ENCODE data around the gene PCDHA8.
"Not testable (repeated sequence)": the region's sequence is repeated elsewhere in the genome, so short reads cannot be mapped to it uniquely, and the experiment has no call there.

The PCDHA8 gene

GRCh38 chr5:140840978-140841962, at the start of gene PCDHA8:
Gene PCDHA8, plus strand, starts transcription at chr5:140841187. Its CDS starts 135 bp downstream, at chr5:140841322.
- DNase-seq, result peak; percentile 23

GRCh38 chr5:140794595-140795258, 46.3 kb upstream of the PCDHA8 start, which contains the start of gene PCDHA2:
Gene PCDHA2, plus strand, starts transcription at chr5:140794852.
- no peak for DNase-seq

- DNase-seq, result no peak
Measured at GRCh38 chr5:140795259-140795641, 45.7 kb upstream of the PCDHA8 start.

GRCh38 chr5:140796072-140796717, 44.8 kb upstream of the PCDHA8 start:
- not testable (repeated sequence) for DNase-seq

GRCh38 chr5:140796718-140797095, 44.3 kb upstream of the PCDHA8 start:
- DNase-seq, result no peak

- DNase-seq, result no peak
Measured at GRCh38 chr5:140800816-140801493, 40.0 kb upstream of the PCDHA8 start, which contains the start of gene PCDHA3. Gene PCDHA3, plus strand, starts transcription at chr5:140801057.

- no peak for DNase-seq
Measured at GRCh38 chr5:140801494-140801841, 39.5 kb upstream of the PCDHA8 start.

GRCh38 chr5:140802381-140802780, 38.6 kb upstream of the PCDHA8 start:
- not testable (repeated sequence) for DNase-seq

- DNase-seq, result no peak
Measured at GRCh38 chr5:140802781-140803271, 38.2 kb upstream of the PCDHA8 start.

GRCh38 chr5:140806834-140807775, 33.9 kb upstream of the PCDHA8 start, which contains the start of gene PCDHA4:
Gene PCDHA4, plus strand, starts transcription at chr5:140807068.
- no peak for DNase-seq

- DNase-seq, result not testable (repeated sequence)
Measured at GRCh38 chr5:140808241-140808888, 32.6 kb upstream of the PCDHA8 start.

GRCh38 chr5:140808889-140809291, 32.1 kb upstream of the PCDHA8 start:
- DNase-seq, result no peak

- DNase-seq, result no peak
Measured at GRCh38 chr5:140821375-140822280, 19.4 kb upstream of the PCDHA8 start, which contains the start of gene PCDHA5. Gene PCDHA5, plus strand, starts transcription at chr5:140821613.

GRCh38 chr5:140822281-140822629, 18.7 kb upstream of the PCDHA8 start:
- DNase-seq, result no peak

GRCh38 chr5:140822969-140823368, 18.0 kb upstream of the PCDHA8 start:
- not testable (repeated sequence) for DNase-seq

- no peak for DNase-seq
Measured at GRCh38 chr5:140823475-140823874, 17.5 kb upstream of the PCDHA8 start.

- no peak for DNase-seq
Measured at GRCh38 chr5:140827704-140828361, 13.2 kb upstream of the PCDHA8 start, which contains the start of gene PCDHA6. Gene PCDHA6, plus strand, starts transcription at chr5:140827960. Its CDS starts 132 bp downstream, at chr5:140828092.

- no peak for DNase-seq
Measured at GRCh38 chr5:140828362-140828737, 12.6 kb upstream of the PCDHA8 start.

All from NK-92 treated with Interleukin-12 subunit alpha and Interleukin-12 subunit beta, amount 100 ng/mL, for 24 hours (cell line).